DOHH2 (cell line): ENCODE results near the gene SMCO4.

Experiments used
- EZH2phosphoT487 ChIP-seq: fragments of 200-600 bp; sonication (generic); IDR thresholded peaks from 2 replicates; pipeline ENCODE4 v1.6.1; 2017; ENCODE audit warnings: borderline replicate concordance, mild to moderate bottlenecking, antibody characterized with exemption, low read length, moderate library complexity, mixed read lengths
- TF ChIP-seq, protein P1 (sequence below): fragments of 200-600 bp; sonication (generic); IDR thresholded peaks from one replicate; pipeline ENCODE4 v1.5.1; 2014; ENCODE audit warnings: antibody characterized with exemption, mild to moderate bottlenecking, low read depth, low read length; ENCODE audit not compliant: poor library complexity, severe bottlenecking

DNA sequence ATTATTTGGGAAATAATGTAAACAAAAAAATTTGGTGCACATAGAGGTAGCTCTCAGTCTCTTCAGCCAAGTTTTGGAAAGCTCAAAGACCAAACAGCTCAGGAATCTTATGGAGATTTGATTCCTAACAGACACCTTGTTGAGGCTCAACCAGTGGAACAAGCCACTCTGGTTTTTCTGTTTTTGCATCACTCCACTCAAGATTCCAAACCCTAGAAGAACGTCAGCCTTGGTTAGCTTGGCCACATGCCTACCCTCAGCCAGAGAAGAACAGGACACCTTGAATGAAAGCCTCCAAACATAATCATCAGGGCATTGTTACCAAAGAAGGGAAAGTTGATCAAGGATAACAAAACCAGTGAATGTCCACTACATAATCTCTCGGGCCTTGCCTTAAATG lies 3.8 kb upstream of the SMCO4 start:
- TF ChIP-seq, protein P1, sequence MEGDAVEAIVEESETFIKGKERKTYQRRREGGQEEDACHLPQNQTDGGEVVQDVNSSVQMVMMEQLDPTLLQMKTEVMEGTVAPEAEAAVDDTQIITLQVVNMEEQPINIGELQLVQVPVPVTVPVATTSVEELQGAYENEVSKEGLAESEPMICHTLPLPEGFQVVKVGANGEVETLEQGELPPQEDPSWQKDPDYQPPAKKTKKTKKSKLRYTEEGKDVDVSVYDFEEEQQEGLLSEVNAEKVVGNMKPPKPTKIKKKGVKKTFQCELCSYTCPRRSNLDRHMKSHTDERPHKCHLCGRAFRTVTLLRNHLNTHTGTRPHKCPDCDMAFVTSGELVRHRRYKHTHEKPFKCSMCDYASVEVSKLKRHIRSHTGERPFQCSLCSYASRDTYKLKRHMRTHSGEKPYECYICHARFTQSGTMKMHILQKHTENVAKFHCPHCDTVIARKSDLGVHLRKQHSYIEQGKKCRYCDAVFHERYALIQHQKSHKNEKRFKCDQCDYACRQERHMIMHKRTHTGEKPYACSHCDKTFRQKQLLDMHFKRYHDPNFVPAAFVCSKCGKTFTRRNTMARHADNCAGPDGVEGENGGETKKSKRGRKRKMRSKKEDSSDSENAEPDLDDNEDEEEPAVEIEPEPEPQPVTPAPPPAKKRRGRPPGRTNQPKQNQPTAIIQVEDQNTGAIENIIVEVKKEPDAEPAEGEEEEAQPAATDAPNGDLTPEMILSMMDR = no peak
- no peak for TF ChIP-seq EZH2phosphoT487
